Head of caudate nucleus (tissue), 42 donors: ENCODE measurements around the gene ZDHHC7.
"Not testable (repeated sequence)": the region's sequence is repeated elsewhere in the genome, so short reads cannot be mapped to it uniquely, and the experiment has no call there.

Experiments
- DNase-seq, 42 donors: peaks; one replicate each; pipeline versions ENCODE4 v3.0.0 to v3.0.0-alpha.2; 2020 to 2021; ENCODE audit warnings: mixed read lengths in 7 of 42
- intact Hi-C: fragments of 100-400 bp; cut with DNase I; formaldehyde crosslinking; loops from one replicate; pipeline ENCODE4 v1.15.0; 2022

ZDHHC7 gene

GRCh38 chr16:85045641-85046471 is 34.5 kb upstream of the ZDHHC7 start:
- intact Hi-C loops: no loop called here
- DNase-seq: no peak

- intact Hi-C loops: no loop called here
- DNase-seq: no peak
Measured at GRCh38 chr16:85045077-85045476, 33.7 kb upstream of the ZDHHC7 start.

- intact Hi-C loops: no loop called here
- DNase-seq: peak in 2 of 42 donors; percentile 26 to 58
Measured at GRCh38 chr16:85042606-85043005, 31.3 kb upstream of the ZDHHC7 start.

- DNase-seq: no peak
- intact Hi-C loops: no loop called here
Measured at GRCh38 chr16:85042167-85042526, 30.8 kb upstream of the ZDHHC7 start.

- no peak for DNase-seq
Measured at GRCh38 chr16:85041219-85042166, 30.2 kb upstream of the ZDHHC7 start.

GRCh38 chr16:85040685-85041084 is 29.4 kb upstream of the ZDHHC7 start:
- DNase-seq: no peak
- intact Hi-C loops: no loop called here

More at GRCh38 chr16:85041219-85042166, 30.2 kb upstream of the ZDHHC7 start:
- intact Hi-C loops: no loop called here

- intact Hi-C loops: no loop called here
- DNase-seq: no peak
Measured at GRCh38 chr16:85037721-85038120, 26.4 kb upstream of the ZDHHC7 start.

- DNase-seq: peak in 1 of 42 donors; percentile 50
- intact Hi-C loops: no loop called here
Measured at GRCh38 chr16:85037050-85037410, 25.7 kb upstream of the ZDHHC7 start.

- intact Hi-C loops: no loop called here
- DNase-seq: no peak
Measured at GRCh38 chr16:85036236-85037049, 25.1 kb upstream of the ZDHHC7 start.

- no peak for DNase-seq
- intact Hi-C loops: no loop called here
Measured at GRCh38 chr16:85034591-85035433, 23.5 kb upstream of the ZDHHC7 start.

GRCh38 chr16:85033171-85033570 is 21.8 kb upstream of the ZDHHC7 start:
- intact Hi-C loops: no loop called here

GRCh38 chr16:85032187-85032586 is 20.9 kb upstream of the ZDHHC7 start:
- DNase-seq, intact Hi-C loops: not testable (repeated sequence)

More at GRCh38 chr16:85033171-85033570, 21.8 kb upstream of the ZDHHC7 start:
- no peak for DNase-seq

- intact Hi-C loops: no loop called here
- no peak for DNase-seq
Measured at GRCh38 chr16:85031451-85031850, 20.1 kb upstream of the ZDHHC7 start.

GRCh38 chr16:85029981-85030401 is 18.7 kb upstream of the ZDHHC7 start:
- intact Hi-C loops: no loop called here
- no peak for DNase-seq

- intact Hi-C loops: no loop called here
- peak in 23 of 42 donors; percentile 14 to 80 (median 42) for DNase-seq
Measured at GRCh38 chr16:85029408-85029784, 18.1 kb upstream of the ZDHHC7 start.

- intact Hi-C loops: no loop called here
- peak; percentile 23 to 87 (median 58) for DNase-seq
Measured at GRCh38 chr16:85028685-85029407, 17.5 kb upstream of the ZDHHC7 start.

- peak in 13 of 42 donors; percentile 12 to 55 (median 37) for DNase-seq
- intact Hi-C loops: no loop called here
Measured at GRCh38 chr16:85027958-85028684, 16.8 kb upstream of the ZDHHC7 start.
